Endometrial microvascular endothelial cells (primary cell): ENCODE results near the gene GPR158. TPM values are rescaled to one million over a fixed set of nuclear protein-coding genes. Genes with fewer than 3 reads are reported as not detected.
"Not testable (repeated sequence)": the region's sequence is repeated elsewhere in the genome, so short reads cannot be mapped to it uniquely, and the experiment has no call there.

ENCODE experiments used
- in situ Hi-C: cut with HindIII; loops from 2 replicates; pipeline ENCODE4 v1.10.0; 2017; ENCODE audit warnings: low sequenced_read_pairs, low pct_unique_long_range_greater_than_20kb; ENCODE audit errors: inconsistent ontology term
- total RNA-seq: library from RNA; depleted of rRNA; stranded (reverse); fragments of >200 nt; gene quantifications from one replicate; pipeline ENCODE4 v1.2.3, GENCODE V29; 2015; ENCODE audit errors: inconsistent ontology term

GPR158 gene
- total RNA-seq, 1 donor from 2014 or later: not detected

DNA sequence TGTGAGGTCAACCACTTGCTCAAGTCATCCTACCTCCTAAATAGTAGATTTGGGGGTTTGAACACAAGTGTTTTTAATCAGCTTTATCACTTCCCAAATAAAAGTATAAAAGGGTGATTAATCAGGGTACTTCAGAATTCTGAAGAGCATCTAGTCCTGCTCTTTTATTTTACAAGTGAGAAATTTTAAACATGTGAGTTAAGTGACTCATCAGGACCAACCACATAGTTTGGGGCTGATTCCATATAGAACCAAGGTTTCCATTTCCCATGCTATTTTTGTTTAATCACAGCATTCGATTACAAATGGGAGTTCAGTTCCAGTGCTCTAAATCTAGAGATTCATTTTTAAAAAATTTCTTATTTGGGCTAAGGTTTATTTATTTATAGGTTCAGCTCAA lies 113.4 kb downstream of the GPR158 start:
- in situ Hi-C loops: no loop called here

DNA sequence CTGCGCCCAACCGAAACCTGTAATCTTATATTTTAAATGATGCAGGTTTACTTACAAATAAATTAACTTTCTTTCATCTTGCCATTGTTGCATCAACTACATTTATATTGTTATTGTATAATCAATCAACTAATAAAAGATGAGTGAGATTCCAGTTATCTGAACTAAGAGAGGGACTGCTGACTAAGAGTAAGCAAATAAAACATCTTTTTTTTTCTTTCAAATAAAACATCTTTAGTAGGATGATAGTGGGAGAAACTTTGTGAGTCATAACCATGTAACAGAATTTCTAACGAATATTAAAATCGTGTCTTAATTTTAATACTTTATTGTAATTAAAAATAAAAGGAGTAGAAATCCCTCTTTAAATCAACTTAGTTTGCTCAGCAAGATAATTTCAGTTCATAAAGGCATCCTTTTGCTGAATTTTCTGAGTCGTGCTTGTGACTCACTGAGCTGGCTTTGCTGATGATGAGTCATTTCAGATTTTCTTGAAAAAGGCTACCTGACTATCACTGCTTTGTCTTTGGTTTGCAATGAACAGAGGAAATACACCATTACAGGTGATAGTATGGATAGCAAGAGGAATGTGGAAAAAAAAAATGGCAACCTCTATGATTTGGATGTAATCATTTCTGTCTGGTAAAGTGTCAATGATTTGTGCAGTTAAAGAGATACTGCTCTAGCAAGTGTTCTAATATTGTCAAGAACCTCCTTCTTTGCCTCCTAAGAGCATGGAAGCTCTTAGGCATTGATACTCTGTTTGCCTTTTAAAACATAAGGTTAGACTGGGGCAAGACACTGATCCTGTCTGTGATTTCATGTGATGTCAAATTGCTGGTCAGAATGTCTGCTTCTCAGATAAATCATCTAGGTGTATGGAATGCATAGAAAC lies 119.5 kb downstream of the GPR158 start:
- in situ Hi-C loops: no loop called here

DNA sequence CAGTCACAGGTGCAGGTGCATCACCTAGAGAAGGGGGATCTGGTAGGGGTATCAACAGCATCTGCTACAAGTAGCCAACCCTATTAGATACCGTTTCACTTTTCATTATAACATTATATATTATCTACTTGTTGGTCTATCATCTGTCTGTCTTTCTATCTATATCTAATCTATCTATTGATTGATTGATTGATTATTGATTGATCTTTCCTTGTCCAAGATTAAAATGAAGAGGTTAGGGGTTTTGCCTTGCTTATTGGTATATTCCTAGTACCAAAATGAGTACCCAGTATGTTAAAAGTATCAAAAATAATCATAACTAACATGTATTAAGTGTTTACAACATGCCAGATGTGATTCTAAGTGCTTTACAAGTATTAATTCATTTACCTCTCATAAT lies 121.5 kb downstream of the GPR158 start:
- in situ Hi-C loops: no loop called here

DNA sequence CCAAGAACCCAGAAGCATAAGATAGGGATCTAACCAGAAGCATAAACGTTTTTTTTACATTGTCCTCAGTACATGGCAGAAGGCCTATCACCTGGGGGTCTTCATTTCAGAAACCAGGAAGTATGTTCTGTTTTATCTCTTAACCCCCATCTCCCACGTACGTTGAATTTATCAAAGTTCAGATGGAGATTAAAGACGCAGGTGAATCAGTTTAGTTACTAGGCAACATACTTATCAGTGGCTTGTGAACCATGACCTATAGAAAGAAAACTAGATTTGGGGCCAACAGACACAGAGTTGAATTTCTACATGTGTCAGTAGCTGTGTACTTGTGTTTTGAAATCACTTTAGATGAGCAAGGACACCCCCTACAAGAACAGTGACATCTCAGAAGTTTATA lies 122.7 kb downstream of the GPR158 start:
- in situ Hi-C loops: no loop called here

DNA sequence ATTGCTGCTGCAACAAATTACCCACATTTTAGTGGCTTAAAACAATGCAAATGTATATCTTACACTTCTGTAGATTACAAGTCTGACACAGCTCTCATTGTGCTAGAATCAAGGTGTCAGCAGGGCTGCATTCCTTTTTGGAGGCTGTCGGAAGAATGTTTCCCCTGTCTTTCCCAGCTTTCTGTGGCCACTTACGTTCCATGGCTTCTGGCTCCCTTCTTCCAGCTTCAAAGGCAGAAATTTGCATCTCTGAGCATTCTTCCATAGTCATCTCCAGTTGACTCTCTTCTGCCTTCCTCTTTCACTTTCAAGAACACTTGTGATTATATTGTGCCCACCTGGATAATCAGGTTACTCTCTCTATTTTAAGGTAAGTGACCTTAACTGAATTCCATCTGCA lies 125.3 kb downstream of the GPR158 start:
- in situ Hi-C loops: no loop called here

DNA sequence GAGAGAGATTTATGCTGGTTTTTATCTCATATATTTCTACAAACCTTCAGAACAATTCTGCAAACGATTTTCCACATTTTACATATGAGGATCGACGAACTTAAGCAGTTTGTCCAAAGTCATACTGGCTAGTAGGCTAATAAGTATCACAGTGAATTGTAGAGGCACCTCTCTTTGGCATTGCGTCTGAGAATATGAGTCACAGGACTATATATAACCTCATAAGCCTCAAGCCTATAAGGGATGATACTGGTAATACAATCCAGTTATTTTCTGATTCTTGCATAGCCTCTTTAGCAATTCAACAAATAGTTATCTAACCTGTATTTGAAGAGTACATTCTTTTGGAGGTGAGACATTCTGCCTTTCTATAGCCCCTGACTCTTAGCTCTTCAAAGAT lies 129.8 kb downstream of the GPR158 start:
- in situ Hi-C loops: no loop called here

- in situ Hi-C loops: no loop called here
Observed at GRCh38 chr10:25306386-25306785, 131.6 kb downstream of the GPR158 start.

DNA sequence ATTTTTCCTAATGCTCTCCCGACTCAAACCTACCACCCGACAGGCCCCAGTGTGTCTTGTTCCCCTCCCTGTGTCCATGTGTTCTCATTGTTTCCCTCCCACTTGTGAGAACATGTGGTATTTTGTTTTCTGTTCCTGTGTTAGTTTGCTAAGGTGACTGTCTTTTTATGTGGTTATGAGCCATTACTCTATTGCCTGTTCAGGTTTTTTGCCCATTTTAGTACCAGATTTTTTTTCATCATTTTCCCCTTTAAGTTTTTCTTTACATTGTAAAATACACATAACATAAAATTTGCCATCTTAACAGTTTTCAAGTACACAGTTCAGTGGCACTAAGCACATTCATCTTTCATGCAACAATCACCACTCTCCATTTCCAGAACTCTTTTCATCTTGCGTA lies 133.5 kb downstream of the GPR158 start:
- in situ Hi-C loops: no loop called here

- in situ Hi-C loops: not testable (repeated sequence)
Observed at GRCh38 chr10:25317596-25318211, 142.9 kb downstream of the GPR158 start.

DNA sequence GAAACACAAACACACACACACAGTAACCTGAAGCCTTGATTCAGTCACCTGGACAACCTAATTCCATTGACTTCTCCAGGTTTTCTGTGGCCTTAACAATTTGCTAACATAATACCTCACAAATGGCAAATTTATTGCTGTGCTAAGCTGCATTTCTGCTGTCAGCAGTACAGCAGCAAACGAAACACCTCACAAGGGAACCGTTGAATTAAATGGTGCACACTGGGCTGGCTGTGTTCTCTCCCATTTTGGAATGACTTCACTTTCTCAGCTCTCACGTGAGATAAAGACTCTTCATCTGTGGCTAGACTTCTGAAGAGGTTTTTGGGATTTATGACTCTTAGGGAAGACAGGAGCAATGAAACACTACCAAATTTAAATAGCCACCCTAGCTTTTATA lies 152.5 kb downstream of the GPR158 start:
- in situ Hi-C loops: no loop called here

DNA sequence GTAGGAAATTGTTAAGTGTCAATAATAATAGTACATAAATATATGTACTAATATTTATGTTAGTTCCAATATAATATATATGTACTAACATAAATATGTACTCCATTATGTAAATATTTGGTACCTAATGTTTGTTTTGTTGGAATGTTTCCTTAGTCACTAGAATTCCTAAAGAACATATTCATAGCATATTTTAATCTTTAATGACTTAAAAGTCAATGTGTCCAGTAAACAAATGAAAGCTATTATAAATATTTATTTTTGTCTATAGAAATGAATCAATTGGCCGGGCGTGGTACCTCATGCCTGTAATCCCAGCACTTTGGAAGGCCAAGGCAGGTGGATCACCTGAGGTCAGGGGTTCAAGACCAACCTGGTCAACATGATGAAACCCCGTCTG lies 153.6 kb downstream of the GPR158 start:
- in situ Hi-C loops: no loop called here

- in situ Hi-C loops: not testable (repeated sequence)
Observed at GRCh38 chr10:25329587-25329986, 154.8 kb downstream of the GPR158 start.

DNA sequence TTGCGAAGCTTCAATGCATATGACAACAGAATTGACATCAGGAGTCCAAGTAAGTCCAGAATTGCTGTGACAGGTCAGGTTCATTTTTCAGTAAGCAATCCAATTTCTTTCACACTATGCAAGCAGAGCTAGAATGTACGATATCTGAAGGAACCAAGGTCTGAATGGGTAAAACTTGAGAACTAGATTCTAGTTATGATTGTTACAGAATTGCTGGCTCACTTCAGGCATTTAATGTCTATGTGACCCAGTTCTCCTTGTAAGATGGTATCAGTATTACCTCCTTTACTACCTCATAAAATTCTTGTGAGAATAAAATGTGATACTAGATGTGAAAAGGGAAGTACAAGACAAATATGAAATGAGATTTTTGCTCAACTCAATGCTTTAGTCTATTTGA lies 159.6 kb downstream of the GPR158 start:
- in situ Hi-C loops: no loop called here

GRCh38 chr10:25336330-25336729 lies 161.5 kb downstream of the GPR158 start:
- in situ Hi-C loops: no loop called here

GRCh38 chr10:25338271-25338670 lies 163.5 kb downstream of the GPR158 start:
- in situ Hi-C loops: no loop called here

DNA sequence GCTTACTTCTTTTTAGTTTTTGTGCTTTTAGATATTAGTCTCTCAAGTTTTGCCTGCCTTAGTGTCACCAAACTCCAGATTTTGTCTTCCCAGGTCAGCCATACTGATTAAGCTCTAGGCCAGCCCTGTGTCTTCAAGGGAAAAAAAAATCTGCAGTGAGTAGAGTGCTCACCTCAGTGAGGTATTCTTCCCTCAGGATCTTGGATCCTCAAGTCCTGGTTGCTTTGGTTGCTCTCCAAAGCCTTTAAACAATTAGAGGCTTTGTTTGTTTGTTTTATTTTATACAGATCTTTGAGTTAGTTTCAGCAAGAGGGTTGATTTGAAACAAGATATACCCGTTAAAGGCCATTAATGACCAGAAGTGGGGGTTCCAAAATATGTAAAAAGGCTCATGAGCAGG lies 165.2 kb downstream of the GPR158 start:
- in situ Hi-C loops: no loop called here

GRCh38 chr10:25349520-25349919 lies 174.7 kb downstream of the GPR158 start:
- in situ Hi-C loops: no loop called here

- in situ Hi-C loops: no loop called here
Observed at GRCh38 chr10:25356609-25357008, 181.8 kb downstream of the GPR158 start.

DNA sequence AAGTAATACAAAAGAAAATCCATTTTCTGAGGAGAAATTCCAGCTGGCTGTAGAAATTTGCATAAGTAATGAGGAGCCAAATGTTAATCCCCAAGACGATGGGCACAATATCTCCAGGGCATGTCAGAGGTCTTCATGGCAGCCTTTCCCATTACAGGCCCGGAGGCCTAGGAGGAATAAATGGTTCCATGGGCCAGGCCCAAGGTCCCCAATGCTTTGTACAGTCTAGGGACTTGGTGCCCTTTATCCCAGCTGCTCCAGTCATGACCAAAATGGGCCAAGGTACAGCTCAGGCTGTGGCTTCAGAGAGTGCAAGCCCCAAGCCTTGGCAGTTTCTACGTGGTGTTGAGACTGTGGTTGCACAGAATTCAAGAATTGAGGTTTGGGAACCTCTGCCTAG lies 182.5 kb downstream of the GPR158 start:
- in situ Hi-C loops: no loop called here

- in situ Hi-C loops: no loop called here
Observed at GRCh38 chr10:25382029-25382810, 207.4 kb downstream of the GPR158 start.
